GM21423 (cell line): ENCODE measurements around the gene THBS3.
A peak's percentile ranks its signal among the peaks of the same experiment; 100 is the strongest.
"Not testable (repeated sequence)": the region's sequence is repeated elsewhere in the genome, so short reads cannot be mapped to it uniquely, and the experiment has no call there.

Source experiments
- ATAC-seq: cut with Tn5 transposase; IDR thresholded peaks from one replicate; pipeline ENCODE4 v1.9.1; 2021; ENCODE audit warnings: mild to moderate bottlenecking, moderate library complexity; ENCODE audit not compliant: unreplicated experiment

THBS3 gene

GRCh38 chr1:155175281-155175926 lies 32.3 kb downstream of the THBS3 start:
- no peak for ATAC-seq

GRCh38 chr1:155174324-155175280 lies 33.1 kb downstream of the THBS3 start:
- no peak for ATAC-seq

GRCh38 chr1:155173478-155174323 lies 34.0 kb downstream of the THBS3 start, which contains the start of gene TRIM46:
Gene TRIM46 (plus strand): TSS chr1:155173849. CDS start chr1:155173967, 118 bp downstream.
- peak; percentile 17 for ATAC-seq

- ATAC-seq: peak; percentile 77
These were observed 34.8 kb downstream of the THBS3 start, which contains the start of gene KRTCAP2 for GRCh38 chr1:155172732-155173477. Gene KRTCAP2 (minus strand): TSS chr1:155173304. CDS start chr1:155173224, 80 bp downstream.

GRCh38 chr1:155171836-155172731 lies 35.6 kb downstream of the THBS3 start:
- ATAC-seq: no peak

- no peak for ATAC-seq
These were observed 36.9 kb downstream of the THBS3 start for GRCh38 chr1:155170806-155171205.

GRCh38 chr1:155170101-155170785 lies 37.5 kb downstream of the THBS3 start:
- ATAC-seq: no peak

GRCh38 chr1:155169541-155169940 lies 38.2 kb downstream of the THBS3 start:
- ATAC-seq: no peak

GRCh38 chr1:155168456-155169210 lies 39.1 kb downstream of the THBS3 start:
- ATAC-seq: no peak

- not testable (repeated sequence) for ATAC-seq
These were observed 39.6 kb downstream of the THBS3 start for GRCh38 chr1:155168105-155168445.

GRCh38 chr1:155167166-155168104 lies 40.3 kb downstream of the THBS3 start:
- no peak for ATAC-seq

- no peak for ATAC-seq
These were observed 41.1 kb downstream of the THBS3 start for GRCh38 chr1:155166471-155167165.

GRCh38 chr1:155166051-155166470 lies 41.6 kb downstream of the THBS3 start:
- no peak for ATAC-seq

GRCh38 chr1:155164625-155165024 lies 43.1 kb downstream of the THBS3 start:
- ATAC-seq: not testable (repeated sequence)

- ATAC-seq: not testable (repeated sequence)
These were observed 43.9 kb downstream of the THBS3 start for GRCh38 chr1:155163785-155164184.

- not testable (repeated sequence) for ATAC-seq
These were observed 45.1 kb downstream of the THBS3 start for GRCh38 chr1:155162631-155163030.
